Fibroblast of lung (primary cell): ENCODE measurements around the gene MYO5B.

Source experiments
- EZH2 ChIP-seq: IDR thresholded peaks from 2 replicates; pipeline ENCODE4 v1.5.1; 2012; ENCODE audit warnings: low read length, control low read depth, mild to moderate bottlenecking; ENCODE audit errors: missing control alignments
- TF ChIP-seq, protein P1 (sequence below), 2 donors: IDR thresholded peaks in 1 of 2; conservative IDR thresholded peaks in 1 of 2; 1 replicate in 1 of 2; 2 replicates in 1 of 2; pipeline ENCODE4 v1.5.1; 2011 to 2012; ENCODE audit warnings: low read length in 2 of 2, control low read depth in 1 of 2, inconsistent platforms in 1 of 2, low read depth in 1 of 2, mild to moderate bottlenecking in 1 of 2

- TF ChIP-seq, protein P1, sequence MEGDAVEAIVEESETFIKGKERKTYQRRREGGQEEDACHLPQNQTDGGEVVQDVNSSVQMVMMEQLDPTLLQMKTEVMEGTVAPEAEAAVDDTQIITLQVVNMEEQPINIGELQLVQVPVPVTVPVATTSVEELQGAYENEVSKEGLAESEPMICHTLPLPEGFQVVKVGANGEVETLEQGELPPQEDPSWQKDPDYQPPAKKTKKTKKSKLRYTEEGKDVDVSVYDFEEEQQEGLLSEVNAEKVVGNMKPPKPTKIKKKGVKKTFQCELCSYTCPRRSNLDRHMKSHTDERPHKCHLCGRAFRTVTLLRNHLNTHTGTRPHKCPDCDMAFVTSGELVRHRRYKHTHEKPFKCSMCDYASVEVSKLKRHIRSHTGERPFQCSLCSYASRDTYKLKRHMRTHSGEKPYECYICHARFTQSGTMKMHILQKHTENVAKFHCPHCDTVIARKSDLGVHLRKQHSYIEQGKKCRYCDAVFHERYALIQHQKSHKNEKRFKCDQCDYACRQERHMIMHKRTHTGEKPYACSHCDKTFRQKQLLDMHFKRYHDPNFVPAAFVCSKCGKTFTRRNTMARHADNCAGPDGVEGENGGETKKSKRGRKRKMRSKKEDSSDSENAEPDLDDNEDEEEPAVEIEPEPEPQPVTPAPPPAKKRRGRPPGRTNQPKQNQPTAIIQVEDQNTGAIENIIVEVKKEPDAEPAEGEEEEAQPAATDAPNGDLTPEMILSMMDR (conservative IDR thresholded peaks at IDR 0.05 in 1 of 2, IDR thresholded peaks at IDR 0.05 in 1 of 2; ENCODE audit: low read depth in 1 of 2, low read length in 2 of 2) = no peak
- no peak for TF ChIP-seq EZH2
Measured at GRCh38 chr18:50065039-50065438, 129.9 kb downstream of the MYO5B start.
